Measurements from ENCODE around the gene NR0B1.

NR0B1 gene

DNA sequence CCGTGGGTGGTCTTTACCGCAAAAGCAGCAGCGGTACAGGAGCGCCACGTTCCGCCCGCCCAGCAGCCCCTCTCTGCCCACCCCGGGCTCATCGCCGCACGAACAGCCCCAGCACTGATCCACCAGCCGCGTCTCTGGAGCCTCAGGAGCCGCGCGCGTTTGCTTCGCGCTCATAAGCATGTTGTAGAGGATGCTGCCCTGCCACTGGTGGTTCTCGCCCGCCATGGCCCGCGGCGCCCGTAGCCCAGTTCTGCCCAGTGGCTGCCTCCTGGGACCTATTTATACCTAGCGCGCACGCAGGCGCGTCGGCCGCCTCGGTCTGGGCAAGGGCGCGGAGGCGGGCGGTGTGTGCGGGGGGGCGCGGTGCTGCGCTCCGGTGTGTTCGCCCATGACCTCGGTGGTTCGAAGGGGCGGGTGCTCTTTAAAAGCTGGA is at the start of gene NR0B1:
NR0B1 (minus strand) TSS at position 252 of the 433 bp plus-strand sequence; CDS start at position 225, 27 bp downstream.
- no peak for DNase-seq (ENCODE audit: low read depth in 2 of 2)

DNA sequence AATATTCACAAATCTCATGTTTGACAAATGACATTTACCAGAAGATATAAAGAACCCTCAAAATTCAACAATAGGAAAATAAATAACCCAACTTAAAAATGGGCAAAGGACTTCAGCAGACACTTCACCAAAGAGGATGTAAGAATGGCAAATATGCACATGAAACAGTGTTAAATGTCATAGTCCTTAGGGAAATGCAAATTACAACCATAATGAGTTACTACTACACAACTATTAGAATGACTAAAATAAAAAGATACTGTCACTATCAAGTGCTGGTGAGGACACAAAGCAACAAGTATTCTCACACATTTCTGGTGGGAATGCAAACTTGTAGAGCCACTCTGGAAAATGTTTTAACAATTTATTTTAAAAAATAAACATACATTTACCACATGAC is 40.8 kb upstream of the NR0B1 start:
- DNase-seq (ENCODE audit: low read depth in 2 of 2), result no peak

DNA sequence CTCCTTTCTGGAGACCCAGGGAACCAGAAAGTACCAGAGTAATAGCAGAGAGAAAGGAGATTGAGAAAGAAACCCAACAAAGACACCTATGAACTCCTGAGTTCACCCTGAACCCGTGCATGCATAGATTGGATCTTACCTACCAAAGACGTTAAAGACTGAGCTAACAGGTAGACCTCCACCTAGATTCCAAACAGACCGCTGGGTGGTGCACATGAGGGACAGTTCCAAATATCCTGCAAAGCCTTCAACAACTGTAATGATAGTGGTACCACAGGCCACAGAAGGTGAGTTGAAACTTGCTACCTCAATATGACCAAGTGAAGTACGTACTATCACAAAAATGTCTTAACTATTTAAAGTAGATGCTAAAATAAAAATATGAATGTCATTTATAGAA is 34.0 kb upstream of the NR0B1 start:
- DNase-seq (ENCODE audit: low read depth in 2 of 2), result no peak

DNA sequence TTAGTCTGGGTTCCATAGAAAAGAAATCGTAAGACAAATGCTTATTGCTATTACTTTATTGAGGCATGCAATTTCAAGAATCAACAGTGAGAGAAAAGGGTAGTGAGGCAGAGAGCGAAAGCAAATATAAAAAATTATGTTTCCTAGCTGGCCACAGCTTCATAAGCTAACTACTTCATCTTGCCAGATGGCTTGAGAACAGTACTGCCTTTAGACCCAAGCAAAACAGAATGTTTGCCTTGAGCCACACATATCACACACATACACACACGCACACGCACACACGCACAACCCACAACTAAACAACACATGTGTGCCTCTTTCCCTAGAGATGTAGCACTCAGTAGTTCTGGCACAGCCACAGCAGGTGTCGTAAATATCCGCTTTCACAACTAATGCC is 31.6 kb upstream of the NR0B1 start:
- DNase-seq (ENCODE audit: low read depth in 2 of 2), result no peak

- DNase-seq (ENCODE audit: low read depth in 2 of 2), result no peak
These were observed 18.6 kb upstream of the NR0B1 start for GRCh38 chrX:30327762-30328161.

DNA sequence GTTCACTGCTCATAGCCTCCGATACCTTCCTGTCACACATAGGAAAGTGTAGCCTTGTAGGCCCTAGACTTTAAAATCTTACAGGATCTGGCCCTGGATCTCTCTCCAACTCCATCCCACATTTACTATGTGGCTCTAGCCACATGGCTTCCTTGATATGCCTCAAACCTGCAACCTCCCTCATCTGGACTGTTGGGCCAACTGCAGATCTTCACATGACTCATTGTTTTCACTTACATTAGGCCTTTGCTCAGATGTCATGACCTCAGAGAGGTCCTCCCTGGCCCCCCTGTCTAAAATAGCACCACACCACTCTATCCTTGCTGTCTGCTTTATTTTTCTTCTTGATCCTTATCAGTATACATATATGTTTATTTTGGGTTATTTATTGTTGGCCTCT is 8.1 kb upstream of the NR0B1 start:
- DNase-seq (ENCODE audit: low read depth in 2 of 2), result no peak

- no peak for DNase-seq (ENCODE audit: low read depth in 2 of 2)
These were observed 4.1 kb upstream of the NR0B1 start for GRCh38 chrX:30313322-30313721.

- no peak for DNase-seq (ENCODE audit: low read depth in 2 of 2)
These were observed 3.7 kb upstream of the NR0B1 start for GRCh38 chrX:30312858-30313257.

GRCh38 chrX:30310429-30311206 is 1.4 kb upstream of the NR0B1 start:
- DNase-seq (ENCODE audit: low read depth in 2 of 2), result no peak

- DNase-seq (ENCODE audit: low read depth in 2 of 2), result no peak
These were observed 689 bp downstream of the NR0B1 start for GRCh38 chrX:30308263-30309138.

DNA sequence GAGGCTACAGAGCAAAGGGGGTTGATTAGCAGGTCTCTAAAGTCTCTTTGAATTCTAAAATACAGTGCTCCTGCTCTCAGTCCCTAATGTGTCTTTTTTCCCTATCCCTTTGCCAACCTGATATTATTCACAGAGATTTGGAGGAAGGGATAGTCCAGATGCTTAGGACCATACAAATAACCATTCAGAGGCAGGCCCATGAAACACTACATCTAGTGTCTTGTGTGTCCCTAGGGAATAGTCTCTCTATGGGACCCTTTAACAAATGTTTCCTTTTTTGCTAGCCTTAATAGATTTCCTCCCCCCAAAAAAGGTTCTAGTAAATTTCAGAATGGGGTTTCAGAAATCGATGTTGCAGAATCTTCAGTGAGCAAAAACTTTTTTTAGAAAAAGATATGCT is 1.7 kb downstream of the NR0B1 start:
- no peak for DNase-seq (ENCODE audit: low read depth in 2 of 2)

DNA sequence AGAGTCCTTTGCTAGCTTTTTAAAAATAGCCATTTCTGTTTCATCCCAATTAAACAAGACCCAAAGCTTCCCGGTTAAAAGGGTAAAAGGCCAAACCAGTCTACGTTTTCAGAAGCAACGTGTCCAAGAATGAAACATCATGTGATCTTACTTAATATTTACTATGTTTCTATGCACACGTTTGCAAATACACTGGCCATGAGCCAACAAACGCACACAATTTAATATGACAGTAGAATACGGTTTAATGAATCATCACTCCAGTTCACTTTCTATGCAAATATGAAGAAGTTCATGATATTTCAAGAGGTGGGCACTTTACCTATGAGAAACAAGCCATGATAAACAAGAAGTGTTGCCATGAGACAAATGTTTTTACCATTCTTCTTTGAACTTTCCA is 4.3 kb downstream of the NR0B1 start:
- no peak for DNase-seq (ENCODE audit: low read depth in 2 of 2)

- no peak for DNase-seq (ENCODE audit: low read depth in 2 of 2)
These were observed 6.2 kb downstream of the NR0B1 start for GRCh38 chrX:30302956-30303355.

DNA sequence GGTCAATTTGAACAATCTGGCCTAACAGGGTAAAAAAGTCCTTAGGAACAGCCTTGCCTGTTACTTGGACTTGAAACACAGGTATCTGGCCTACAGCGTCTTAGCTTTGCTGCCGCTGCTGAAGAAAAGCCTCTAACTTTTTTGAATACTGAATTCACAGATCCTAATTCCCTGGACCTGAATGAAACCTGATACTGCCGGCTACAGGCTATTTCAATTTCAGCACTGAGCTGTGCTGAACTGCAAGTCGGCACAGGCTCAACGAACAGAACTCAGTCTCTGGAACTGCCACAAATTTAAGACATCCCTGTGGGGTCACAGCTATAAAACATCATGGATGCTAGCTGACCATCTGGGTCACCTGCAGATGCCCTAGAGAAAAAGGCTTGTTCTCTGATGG is 7.2 kb downstream of the NR0B1 start:
- no peak for DNase-seq (ENCODE audit: low read depth in 2 of 2)

GRCh38 chrX:30301208-30301607 is 8.0 kb downstream of the NR0B1 start:
- DNase-seq (ENCODE audit: low read depth in 2 of 2), result no peak

- DNase-seq (ENCODE audit: low read depth in 2 of 2), result no peak
These were observed 12.6 kb downstream of the NR0B1 start for GRCh38 chrX:30296408-30297254.

- no peak for DNase-seq (ENCODE audit: low read depth in 2 of 2)
These were observed 25.6 kb downstream of the NR0B1 start for GRCh38 chrX:30283456-30284200.

DNA sequence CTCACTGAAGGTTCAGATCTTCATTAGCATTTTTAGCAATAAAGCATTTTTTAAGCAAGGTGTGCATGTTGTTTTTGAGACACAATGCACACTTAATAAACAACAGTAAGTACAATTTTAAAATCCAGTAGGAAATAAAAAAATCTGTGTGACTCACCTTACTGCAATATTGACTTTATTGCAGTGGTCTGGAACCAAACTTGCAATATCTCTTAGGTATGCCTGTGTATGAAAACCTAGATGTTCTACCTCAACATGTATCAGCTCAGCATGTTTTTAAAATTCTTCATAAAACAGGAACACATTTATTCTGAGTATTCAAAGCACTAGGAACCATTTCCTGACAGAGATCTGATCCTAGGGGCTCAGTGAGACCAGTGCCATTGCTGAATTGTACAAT is 26.7 kb downstream of the NR0B1 start:
- no peak for DNase-seq (ENCODE audit: low read depth in 2 of 2)

- no peak for DNase-seq (ENCODE audit: low read depth in 2 of 2)
These were observed 28.8 kb downstream of the NR0B1 start for GRCh38 chrX:30280428-30280827.

DNA sequence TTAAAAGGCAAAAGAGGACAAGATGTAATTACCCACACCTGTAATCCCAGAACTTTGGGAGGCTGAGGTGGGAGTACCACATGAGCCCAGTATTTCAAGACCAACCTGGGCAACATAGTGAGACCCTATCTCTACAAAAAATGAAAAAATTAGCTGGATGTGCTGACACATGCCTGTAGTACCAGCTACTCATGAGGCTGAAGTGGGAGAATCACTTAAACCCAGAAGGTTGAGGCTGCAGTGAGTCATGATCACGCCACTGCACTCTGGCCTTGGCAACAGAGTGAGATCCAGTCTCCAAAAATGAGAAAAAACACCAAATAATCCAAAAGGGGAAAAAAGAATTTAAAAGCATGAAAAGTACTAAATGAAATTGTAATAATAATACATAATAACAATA is 30.8 kb downstream of the NR0B1 start:
- DNase-seq (ENCODE audit: low read depth in 2 of 2), result no peak

DNA sequence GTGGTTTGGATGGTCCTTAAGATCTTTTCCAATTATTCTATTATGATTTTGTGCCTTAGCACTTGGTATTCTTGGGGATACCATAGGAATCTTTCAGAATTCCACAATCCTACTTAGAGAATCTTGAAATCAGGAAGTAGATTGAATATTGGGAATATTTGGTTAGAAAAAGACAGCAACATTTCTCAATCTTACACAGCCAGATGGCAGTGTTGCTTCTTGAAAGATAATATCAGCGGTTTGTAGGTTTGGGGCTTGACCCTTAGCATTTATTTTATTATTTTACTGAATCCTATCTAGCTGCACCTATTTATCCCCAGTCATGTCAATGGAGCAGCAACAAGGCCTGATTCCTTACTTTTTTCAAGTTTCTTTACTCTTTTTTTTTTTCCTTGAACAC is 33.7 kb downstream of the NR0B1 start:
- no peak for DNase-seq (ENCODE audit: low read depth in 2 of 2)
